T-helper 1 cell (primary cell): ENCODE measurements around the gene BRAF.
"Not testable (repeated sequence)": the region's sequence is repeated elsewhere in the genome, so short reads cannot be mapped to it uniquely, and the experiment has no call there.

Experiments used
- DNase-seq, 5 donors: peaks; one replicate each; pipeline ENCODE4 v3.0.0-alpha.2; 2012 to 2020

BRAF gene

DNA sequence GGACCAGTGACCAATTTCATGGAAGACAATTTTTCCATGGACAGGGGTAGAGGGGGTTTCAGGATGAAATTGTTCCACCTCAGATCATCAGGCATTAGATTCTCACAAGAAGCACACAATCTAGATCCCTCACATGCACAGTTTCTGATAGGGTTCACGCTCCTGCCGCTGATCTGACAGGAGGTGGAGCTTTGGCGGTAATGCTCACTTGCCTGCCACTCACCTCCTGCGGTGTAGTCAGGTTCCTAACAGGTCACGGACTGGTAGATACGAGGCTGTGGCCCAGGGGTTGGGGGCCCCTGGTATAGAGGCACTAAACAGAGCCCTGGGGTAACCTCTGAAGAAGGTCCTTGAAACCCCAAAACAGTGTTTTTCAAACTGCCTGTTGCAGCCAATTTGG, 6.5 kb downstream of the BRAF start:
- DNase-seq = no peak

DNA sequence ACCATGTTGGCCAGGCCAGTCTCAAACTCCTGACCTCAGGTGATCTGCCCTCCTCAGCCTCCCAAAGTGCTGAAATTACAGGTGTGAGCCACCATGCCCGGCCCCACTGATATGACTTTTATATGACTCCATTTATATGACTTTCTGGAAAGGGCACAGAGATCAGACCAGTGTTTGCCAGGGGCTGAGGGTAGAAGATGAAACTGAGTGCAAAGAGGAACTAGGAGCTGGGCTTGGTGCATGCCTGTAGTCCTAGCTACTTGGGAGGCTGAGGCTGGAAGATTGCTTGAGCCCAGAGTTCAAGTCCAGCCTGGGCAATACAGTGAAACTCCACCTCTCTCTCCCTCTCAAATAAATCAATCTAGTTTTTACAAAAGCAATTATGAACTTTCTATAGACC, 7.5 kb downstream of the BRAF start:
- DNase-seq = no peak

- no peak for DNase-seq
Measured at GRCh38 chr7:140915935-140916555, 8.7 kb downstream of the BRAF start.

DNA sequence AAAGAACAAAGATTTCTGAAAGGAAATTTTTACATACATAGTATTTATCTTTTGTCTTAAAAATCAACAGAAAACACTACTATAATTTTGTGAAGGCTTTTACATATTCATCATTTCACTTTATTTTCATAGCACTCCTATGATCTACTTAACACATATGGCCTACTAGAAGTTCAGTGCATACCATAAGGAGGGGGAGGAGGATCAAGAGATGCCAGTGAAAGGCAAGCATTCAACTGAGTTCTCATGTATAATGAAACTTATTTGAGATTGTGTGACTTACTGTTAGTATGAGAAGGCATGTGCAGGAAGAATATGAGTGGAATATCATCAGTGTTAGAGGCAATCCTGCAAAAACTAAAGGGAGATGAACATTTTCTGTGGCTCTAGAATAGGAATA, 10.6 kb downstream of the BRAF start:
- no peak for DNase-seq

DNA sequence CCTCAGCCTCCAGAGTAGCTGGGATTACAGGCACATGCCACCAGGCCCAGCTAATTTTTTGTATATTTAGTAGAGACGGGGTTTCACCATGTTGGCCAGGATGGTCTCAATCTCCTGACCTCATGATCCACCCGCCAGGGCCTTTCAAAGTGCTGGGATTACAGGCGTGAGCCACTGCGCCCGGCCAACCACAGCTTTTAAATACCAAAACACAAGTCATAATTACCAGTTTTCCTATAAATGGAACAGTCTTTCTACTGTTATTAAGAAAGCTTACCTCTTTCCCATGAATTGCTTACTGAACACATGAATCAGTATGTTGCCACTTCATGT, 11.2 kb downstream of the BRAF start:
- DNase-seq = not testable (repeated sequence)

- DNase-seq = no peak
Measured at GRCh38 chr7:140911746-140912145, 13.0 kb downstream of the BRAF start.

- no peak for DNase-seq
Measured at GRCh38 chr7:140909476-140910161, 15.1 kb downstream of the BRAF start.

DNA sequence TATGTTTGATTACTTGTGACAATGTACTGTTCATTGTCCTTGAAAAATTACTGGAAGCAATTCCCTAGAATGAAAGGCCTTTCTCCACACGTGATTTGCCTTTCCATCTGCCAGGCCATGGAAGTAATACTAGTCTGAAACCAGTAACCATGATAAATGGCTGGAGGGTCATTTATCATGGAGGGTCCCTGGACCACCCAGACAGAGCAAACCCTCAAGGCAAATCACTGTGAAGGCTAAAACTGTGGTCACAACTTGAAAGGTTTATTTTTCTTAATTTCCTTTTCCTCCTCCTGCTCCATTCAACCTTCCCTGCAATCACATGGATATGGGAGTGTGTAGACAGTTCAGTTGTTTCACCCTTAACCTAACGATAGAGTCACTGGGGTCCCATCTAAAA, 16.4 kb downstream of the BRAF start:
- DNase-seq = no peak

DNA sequence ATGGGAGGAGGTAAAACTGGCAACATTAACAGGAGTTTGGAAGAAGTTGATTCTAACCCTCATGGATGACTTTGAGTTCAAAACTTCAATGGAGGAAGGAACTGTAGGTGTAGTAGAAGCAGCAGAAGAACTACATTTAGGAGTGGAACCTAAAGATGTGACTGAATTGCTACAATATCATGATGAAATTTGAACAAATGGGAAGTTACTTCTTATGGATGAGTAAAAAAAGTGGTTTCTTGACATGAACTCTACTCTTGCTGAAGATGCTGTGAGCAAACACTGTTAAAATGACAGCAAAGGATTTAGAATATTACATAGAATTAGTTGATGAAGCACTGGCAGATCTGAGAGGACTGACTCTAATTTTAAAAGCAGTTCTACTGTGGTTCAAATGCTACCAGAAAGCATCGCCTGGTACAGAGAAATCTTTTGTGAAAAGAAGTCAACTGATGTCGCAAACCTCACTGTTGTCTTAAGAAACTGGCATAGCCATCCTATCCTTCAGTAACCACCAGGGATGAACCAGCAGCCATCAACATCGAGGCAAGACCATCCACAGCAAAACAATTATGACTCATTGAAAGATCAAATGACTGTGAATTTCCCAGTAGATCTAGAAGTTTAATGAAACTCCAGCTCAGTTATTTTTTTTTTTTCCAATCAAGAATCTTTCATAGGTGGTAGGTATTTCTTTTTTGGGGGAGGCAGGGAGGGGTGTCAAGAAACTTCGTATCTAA, 20.8 kb downstream of the BRAF start:
- DNase-seq = peak in 1 of 5 donors; percentile 26

DNA sequence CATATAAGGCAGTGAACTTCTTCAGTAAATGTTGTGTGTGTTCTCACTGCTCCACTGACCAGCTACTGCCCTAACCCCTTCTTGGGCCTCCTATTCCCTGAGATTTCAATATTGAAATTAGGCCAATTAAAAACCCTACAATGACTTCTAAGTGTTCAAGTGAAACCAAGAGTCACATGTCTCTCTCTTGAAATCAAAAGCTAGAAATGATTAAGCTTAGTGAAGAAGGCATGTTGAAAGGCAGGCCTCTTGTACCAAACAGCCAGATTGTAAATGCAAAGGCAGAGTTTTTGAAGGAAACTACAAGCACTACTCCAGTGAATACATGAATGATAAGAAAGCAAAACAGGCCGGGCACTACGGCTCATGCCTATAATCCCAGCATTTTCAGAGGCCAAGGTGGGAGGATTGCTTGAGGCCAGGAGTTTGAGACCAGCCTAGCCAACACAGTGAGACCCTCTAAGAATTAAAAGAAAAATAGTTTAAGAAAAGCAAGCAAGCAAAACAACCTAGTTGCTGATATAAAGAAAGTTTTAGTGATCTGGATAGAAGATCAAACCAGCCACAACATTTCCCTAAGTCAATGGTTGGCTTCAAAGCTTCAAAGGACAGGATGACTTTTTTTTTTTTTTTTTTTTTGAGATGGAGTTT, 22.3 kb downstream of the BRAF start:
- DNase-seq = peak in 1 of 5 donors; percentile 50

DNA sequence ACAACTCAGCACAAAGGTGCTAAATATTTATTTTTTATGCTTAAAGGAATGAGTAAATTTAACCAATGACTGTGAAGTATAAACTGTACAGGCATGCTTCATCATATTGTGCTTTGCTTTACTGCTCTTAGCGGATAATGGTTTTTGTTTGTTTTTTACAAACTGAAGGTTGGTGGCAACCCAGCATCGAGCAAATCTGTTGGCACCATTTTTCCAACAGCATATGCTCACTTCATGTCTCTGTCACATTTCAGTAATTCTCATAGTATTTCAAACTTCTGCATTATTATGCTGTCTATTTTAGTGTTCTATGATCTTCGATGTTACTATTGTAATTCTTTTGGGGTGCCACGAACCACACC, 22.8 kb downstream of the BRAF start:
- DNase-seq = no peak

- no peak for DNase-seq
Measured at GRCh38 chr7:140899883-140900282, 24.8 kb downstream of the BRAF start.

DNA sequence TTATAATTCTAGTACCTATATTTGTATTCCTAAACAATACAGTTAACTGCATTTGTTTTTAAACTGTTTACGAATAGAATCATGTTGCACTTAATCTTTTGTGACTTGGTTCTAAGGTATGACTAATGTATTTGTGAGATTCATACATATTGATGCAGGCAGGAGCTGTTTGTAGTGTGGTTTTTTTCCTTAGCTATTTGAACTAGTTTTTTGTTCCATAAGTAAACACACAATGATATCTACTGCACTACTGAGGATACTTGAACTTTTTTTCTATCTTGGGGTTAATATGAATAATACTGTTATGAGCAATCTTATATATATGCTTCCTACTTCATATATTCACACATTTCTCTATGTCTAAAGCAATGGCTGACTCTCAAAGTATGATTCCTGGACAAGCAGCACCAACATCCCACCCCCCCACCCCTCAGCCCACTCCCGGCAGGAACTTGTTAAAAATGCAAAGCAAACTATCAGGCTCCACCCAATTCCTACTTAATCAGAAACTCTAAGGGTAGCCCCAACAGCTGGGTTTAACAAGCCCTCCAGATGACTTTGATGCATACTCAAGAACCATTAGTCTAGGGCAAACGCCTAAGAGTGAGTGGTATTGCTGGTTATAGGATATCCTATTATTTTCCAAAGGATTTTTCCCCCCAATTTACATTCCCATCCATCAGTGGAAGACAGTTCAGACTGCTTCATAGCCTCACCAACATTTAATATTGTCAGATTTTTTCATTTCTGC, 25.8 kb downstream of the BRAF start:
- DNase-seq = no peak

GRCh38 chr7:140896996-140897395, 27.7 kb downstream of the BRAF start:
- no peak for DNase-seq

DNA sequence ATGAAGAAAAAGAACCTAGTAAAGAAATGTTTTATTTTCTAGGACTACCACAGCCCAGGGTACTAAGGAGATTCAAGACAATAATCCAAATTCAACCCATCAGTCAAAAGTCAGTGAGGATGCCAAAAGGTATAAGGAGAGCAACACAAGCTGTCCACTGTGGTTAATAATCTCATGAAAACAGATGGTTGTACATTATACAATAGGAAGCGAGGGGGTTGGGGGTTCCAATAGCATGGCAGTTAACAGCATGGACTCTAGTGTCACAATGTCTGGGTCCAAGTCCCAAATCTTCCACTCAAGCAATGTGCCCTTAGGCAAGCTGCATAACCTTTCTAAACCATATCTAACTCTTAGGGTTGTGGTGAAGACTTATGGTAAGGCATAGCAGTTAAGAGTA, 35.1 kb downstream of the BRAF start:
- DNase-seq = no peak

GRCh38 chr7:140889150-140889549, 35.6 kb downstream of the BRAF start:
- no peak for DNase-seq

DNA sequence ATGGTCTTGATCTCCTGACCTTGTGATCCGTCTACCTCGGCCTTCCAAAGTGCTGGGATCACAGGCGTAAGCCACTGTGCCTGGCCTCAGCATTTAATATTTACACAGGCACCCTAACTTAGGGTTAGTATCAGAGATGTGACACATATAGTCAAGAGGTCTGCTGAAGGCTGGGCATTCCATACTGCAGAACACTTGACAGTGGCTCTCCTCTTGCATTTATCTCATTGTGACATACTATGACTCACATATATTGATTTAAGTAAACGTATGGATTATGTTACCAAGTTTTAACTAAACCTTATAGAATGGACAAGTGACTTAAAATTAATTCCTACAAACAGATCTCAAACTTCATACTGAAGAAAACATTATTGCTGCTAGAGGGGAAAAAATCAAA, 36.6 kb downstream of the BRAF start:
- DNase-seq = no peak

DNA sequence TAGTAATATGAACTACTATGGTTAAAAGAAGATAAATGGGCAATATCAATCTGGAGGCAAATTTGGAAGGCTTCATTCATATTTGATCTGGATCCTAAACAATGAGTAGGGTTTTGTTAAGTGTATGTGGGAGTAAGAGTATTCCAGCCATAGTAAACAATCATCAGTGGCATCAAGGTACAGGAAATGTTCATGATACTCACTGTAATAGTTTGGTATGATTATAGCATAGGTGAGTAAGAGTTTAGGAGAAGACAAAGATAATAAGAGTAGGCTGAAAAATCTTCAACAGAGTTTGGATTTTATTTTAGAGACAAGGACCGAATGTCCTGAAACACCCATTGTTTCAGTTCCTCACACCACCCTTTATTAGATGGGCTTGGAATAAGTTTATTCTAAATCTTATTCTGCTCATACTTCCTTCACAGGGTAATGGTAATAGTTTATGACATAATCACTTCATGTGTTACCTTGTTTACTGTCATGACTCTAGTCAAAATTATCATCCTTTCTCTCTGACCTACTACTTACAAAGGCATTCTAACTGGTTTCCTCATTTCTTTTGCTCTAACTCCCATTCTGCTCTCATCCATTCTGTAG, 38.9 kb downstream of the BRAF start:
- DNase-seq = no peak

GRCh38 chr7:140883378-140883777, 41.4 kb downstream of the BRAF start:
- DNase-seq = no peak

DNA sequence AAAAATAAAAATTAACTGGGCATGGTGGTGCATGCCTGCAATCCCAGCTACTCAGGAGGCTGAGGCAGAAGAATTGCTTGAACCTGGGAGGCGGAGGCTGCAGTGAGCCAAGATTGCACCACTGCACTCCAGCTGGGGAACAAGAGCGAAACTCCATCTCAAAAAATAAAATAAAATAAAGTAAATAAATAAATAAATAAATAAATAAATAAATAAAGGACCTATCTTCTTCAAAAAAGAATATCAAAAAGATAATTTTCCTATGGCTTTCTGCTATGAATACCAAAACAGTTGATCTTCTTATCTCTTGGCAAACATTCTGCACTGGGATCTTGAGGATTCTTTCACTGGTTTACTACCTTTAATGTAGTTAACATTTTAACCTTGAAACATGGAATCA, 41.9 kb downstream of the BRAF start:
- not testable (repeated sequence) for DNase-seq

DNA sequence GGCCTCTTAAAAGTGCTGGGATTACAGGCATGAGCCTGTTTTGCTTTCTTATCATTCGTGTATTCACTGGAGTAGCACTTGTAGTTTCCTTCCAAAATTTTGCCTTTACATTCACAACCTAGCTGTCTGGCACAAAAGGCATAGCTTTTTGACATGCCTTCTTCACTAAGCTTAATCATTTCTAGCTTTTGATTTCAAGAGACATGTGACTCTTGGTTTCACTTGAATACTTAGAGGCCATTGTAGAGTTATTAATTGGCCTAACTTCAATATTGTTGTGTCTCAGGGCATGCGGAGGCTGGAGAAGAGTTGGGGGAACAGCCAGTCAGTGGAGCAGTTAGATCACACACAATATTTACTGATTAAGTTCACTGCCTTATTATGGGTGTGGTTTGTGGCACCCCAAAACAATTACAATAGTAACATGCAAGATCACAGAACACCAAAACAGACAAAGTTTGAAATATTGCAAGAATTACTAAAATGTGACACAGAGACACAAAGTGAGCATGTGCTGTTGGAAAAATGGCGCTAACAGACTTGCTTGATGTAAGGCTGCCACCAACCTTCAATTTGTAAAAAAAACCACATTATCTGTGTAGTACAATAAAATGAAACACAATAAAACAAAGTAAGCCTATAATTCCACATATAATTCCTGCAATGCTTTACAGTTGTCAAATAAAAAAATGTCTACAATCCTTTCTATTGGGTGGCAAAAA, 43.1 kb downstream of the BRAF start:
- DNase-seq = peak in 1 of 5 donors; percentile 4

- DNase-seq = no peak
Measured at GRCh38 chr7:140877249-140877524, 47.5 kb downstream of the BRAF start.
